Bronchial epithelial cell (primary cell): Measurements from ENCODE around the gene FGGY. TPM values are rescaled to one million over a fixed set of nuclear protein-coding genes. Genes with fewer than 3 reads are reported as not detected.

Experiments
- DNase-seq: peaks from one replicate; pipeline ENCODE4 v3.0.0-alpha.2; 2010; ENCODE audit warnings: low read depth
- FAIRE-seq: peaks from 2 replicates; lab custom pipeline; 2011; peaks lifted over from hg19 to GRCh38; lab: Jason Lieb, UNC
- H3K27me3 ChIP-seq: 2 replicates; pipeline ENCODE4 v1.5.1; 2011; ENCODE audit warnings: low read length; ENCODE audit not compliant: control insufficient read depth, insufficient read depth
- H3K36me3 ChIP-seq: 2 replicates; pipeline ENCODE4 v1.5.1; 2011; ENCODE audit warnings: low read length; ENCODE audit not compliant: control insufficient read depth, insufficient read depth
- H3K4me3 ChIP-seq: 2 replicates; pipeline ENCODE4 v1.5.1; 2011; ENCODE audit warnings: mild to moderate bottlenecking, low read depth, low read length, control low read depth
- total RNA-seq: library from RNA; depleted of rRNA; stranded (reverse); fragments of >200 nt; gene quantifications from 2 replicates; pipeline ENCODE4 v1.2.1, GENCODE V29; 2014
- TF ChIP-seq, protein P1 (sequence below): IDR thresholded peaks from 2 replicates; pipeline ENCODE4 v1.5.1; 2011; ENCODE audit warnings: mild to moderate bottlenecking, moderate library complexity, low read length, control low read depth, inconsistent platforms; ENCODE audit not compliant: insufficient read depth, severe bottlenecking

The FGGY gene
- total RNA-seq, 1 donor from 2014 or later, result 20.0 TPM

DNA sequence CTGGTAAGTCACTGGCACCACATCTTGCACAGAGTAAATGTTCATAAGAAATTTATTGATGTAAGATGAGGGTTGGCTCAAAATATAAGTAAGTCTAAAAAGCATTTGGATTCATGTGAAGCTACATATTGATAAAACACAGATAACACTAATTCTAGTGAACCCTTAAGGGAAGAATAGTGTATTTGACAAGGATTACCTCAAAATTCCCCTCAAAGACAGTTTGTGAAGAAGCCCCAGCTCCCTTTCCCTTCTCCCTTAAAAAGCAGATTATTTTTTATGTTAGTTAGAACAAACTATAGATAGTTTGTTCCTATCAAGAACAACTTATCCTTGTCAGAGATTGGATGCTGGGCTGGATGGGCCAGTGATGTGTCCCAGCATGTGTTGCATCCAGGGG lies 10.7 kb downstream of the FGGY start:
- DNase-seq, result no peak
- no peak for FAIRE-seq
- Histone ChIP-seq H3K27me3 (no peaks in the 10 kb centered on the region), H3K36me3 (no peaks in the 10 kb centered on the region), H3K4me3 (no peak overlapping the region)
- TF ChIP-seq, protein P1, sequence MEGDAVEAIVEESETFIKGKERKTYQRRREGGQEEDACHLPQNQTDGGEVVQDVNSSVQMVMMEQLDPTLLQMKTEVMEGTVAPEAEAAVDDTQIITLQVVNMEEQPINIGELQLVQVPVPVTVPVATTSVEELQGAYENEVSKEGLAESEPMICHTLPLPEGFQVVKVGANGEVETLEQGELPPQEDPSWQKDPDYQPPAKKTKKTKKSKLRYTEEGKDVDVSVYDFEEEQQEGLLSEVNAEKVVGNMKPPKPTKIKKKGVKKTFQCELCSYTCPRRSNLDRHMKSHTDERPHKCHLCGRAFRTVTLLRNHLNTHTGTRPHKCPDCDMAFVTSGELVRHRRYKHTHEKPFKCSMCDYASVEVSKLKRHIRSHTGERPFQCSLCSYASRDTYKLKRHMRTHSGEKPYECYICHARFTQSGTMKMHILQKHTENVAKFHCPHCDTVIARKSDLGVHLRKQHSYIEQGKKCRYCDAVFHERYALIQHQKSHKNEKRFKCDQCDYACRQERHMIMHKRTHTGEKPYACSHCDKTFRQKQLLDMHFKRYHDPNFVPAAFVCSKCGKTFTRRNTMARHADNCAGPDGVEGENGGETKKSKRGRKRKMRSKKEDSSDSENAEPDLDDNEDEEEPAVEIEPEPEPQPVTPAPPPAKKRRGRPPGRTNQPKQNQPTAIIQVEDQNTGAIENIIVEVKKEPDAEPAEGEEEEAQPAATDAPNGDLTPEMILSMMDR, result no peak

DNA sequence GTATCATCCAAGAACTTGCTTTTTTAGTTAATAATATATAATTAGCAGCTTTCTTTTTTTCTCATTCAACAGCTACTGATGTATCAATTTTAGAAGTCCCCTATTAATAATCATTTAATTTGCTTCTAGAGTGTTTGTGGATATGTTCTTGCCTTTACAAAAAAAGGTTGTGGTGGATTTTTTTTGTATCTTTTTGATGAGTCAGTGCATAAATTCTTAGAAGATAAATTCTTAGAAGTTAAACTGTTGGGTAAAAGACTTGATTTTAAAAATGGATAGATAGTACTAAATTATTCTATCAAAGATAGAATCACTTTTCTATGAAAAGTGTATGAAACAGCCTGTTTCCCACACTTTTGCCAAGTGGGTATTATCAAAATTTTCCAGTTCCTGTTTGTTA lies 11.9 kb downstream of the FGGY start:
- TF ChIP-seq, protein P1, result no peak
- H3K4me3 ChIP-seq, result no peak overlapping the region
- H3K27me3 ChIP-seq, result no peaks in the 10 kb centered on the region
- no peaks in the 10 kb centered on the region for H3K36me3 ChIP-seq
- DNase-seq, result no peak
- no peak for FAIRE-seq

DNA sequence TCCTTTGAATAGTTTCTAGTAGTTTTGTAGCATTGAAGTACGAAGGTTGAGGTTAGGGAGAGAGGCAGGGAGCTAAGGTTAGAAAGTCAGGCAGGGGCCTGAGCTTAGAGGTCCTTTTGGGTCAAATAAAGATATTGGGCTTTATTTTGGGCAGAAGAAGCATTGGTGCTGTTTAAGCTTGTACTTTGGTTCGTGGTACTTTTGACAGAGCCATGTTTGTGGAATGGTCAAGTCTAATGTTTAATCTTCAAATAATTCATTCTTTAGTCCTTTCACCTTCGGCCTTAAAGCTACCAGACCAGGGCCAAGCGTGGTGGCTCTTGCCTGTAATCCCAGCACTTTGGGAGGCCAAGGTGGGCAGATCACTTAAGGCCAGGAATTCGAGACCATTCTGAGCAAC lies 12.5 kb downstream of the FGGY start:
- no peak for DNase-seq
- no peak overlapping the region for H3K4me3 ChIP-seq
- no peaks in the 10 kb centered on the region for H3K36me3 ChIP-seq
- H3K27me3 ChIP-seq, result no peaks in the 10 kb centered on the region
- FAIRE-seq, result no peak
- TF ChIP-seq, protein P1, result no peak

DNA sequence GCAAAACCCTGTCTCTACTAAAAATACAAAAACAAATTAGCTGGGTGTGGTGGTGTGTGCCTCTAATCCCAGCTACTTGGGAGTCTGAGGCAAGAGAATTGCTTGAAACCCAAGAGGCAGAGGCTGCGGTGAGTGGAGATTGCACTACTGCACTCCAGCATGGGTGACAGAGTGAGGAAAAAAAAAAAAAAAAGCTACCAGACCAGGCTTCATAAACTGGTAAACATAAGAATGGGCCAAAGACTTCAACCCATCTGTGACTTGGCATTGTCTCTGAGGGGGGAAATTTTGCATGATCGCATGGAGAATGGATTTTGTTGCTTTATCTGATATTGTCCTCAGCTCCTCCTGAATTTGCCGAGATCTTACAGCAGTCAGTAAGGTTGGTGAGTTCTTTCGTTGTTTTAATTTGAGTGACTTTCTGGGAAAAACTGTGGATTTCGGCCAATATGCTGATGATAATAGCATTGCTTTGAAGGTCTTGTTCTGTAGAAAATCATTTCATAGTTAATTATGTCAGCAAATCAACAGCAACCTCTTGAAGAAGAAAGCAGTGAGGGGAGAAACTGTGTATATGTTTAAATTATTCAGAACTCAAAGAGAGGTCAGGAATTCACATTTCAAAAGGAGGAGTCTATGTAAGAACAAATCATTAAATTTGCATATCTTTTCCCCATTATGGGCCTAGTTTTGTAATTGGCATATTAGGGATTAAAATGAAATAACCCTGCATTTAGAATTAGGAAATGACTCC lies 13.1 kb downstream of the FGGY start:
- TF ChIP-seq, protein P1, result no peak
- DNase-seq (no peak), FAIRE-seq (no peak)
- H3K36me3 ChIP-seq, result no peaks in the 10 kb centered on the region
- no peaks in the 10 kb centered on the region for H3K27me3 ChIP-seq
- no peak overlapping the region for H3K4me3 ChIP-seq

- TF ChIP-seq, protein P1, result no peak
- Histone ChIP-seq H3K4me3 (no peak overlapping the region), H3K36me3 (no peaks in the 10 kb centered on the region), H3K27me3 (no peaks in the 10 kb centered on the region)
- no peak for DNase-seq
- FAIRE-seq, result no peak
These were observed 13.8 kb downstream of the FGGY start for GRCh38 chr1:59310549-59311250.
